Liver (tissue), 9 donors: ENCODE data around the gene GUCY1B1. TPM values are rescaled to one million over a fixed set of nuclear protein-coding genes. Genes with fewer than 3 reads are reported as not detected.
A peak's percentile ranks its signal among the peaks of the same experiment; 100 is the strongest.

Experiments
- DNase-seq: peaks from one replicate; pipeline ENCODE4 v3.0.0-alpha.2; 2017; ENCODE audit warnings: low spot score
- H3K27ac ChIP-seq, 2 donors: one replicate each; pipeline ENCODE4 v1.7.0; 2013; ENCODE audit warnings: inconsistent platforms in 2 of 2, low read length in 2 of 2, control low read depth in 1 of 2, low read depth in 1 of 2, mild to moderate bottlenecking in 1 of 2
- H3K27me3 ChIP-seq, 4 donors: one replicate each; pipeline versions ENCODE4 v1.6.1 to v1.7.0; 2013; ENCODE audit warnings: low read length in 3 of 4, inconsistent platforms in 1 of 4, mild to moderate bottlenecking in 1 of 4, moderate library complexity in 1 of 4; ENCODE audit not compliant: control insufficient read depth in 4 of 4, insufficient read depth in 4 of 4
- H3K36me3 ChIP-seq, 4 donors: one replicate each; pipeline versions ENCODE4 v1.6.1 to v1.7.0; 2013; ENCODE audit warnings: low read length in 3 of 4, mild to moderate bottlenecking in 3 of 4, low read depth in 1 of 4, moderate library complexity in 1 of 4; ENCODE audit not compliant: control insufficient read depth in 4 of 4, insufficient read depth in 3 of 4
- H3K4me1 ChIP-seq, 4 donors: one replicate each; pipeline versions ENCODE4 v1.6.1 to v1.7.0; 2013; ENCODE audit warnings: low read length in 3 of 4, mild to moderate bottlenecking in 3 of 4, moderate library complexity in 1 of 4; ENCODE audit not compliant: control insufficient read depth in 4 of 4, insufficient read depth in 4 of 4
- H3K4me3 ChIP-seq, 3 donors: one replicate each; pipeline versions ENCODE4 v1.6.1 to v1.7.0; 2013; ENCODE audit warnings: low read length in 3 of 3, control low read depth in 1 of 3, low read depth in 1 of 3, mild to moderate bottlenecking in 1 of 3
- H3K9ac ChIP-seq, 2 donors: one replicate each; pipeline ENCODE4 v1.7.0; 2013; ENCODE audit warnings: low read length in 2 of 2, mild to moderate bottlenecking in 2 of 2, moderate library complexity in 2 of 2, control low read depth in 1 of 2, low read depth in 1 of 2
- H3K9me3 ChIP-seq, 4 donors: one replicate each; pipeline versions ENCODE4 v1.6.1 to v1.7.0; 2013; ENCODE audit warnings: low read length in 3 of 4; ENCODE audit not compliant: control insufficient read depth in 4 of 4
- EGR1 ChIP-seq, 2 donors: IDR thresholded peaks; 2 replicates each; pipeline ENCODE4 v1.6.1; 2016 to 2018; ENCODE audit warnings: antibody characterized with exemption in 2 of 2, low read depth in 2 of 2
- FOXA1 ChIP-seq: IDR thresholded peaks from 2 replicates; pipeline ENCODE4 v1.6.1; 2016; ENCODE audit warnings: antibody characterized with exemption
- FOXA2 ChIP-seq: IDR thresholded peaks from 2 replicates; pipeline ENCODE4 v1.6.1; 2016; ENCODE audit warnings: antibody characterized with exemption
- GABPA ChIP-seq, 2 donors: IDR thresholded peaks in 1 of 2; conservative IDR thresholded peaks in 1 of 2; 2 replicates each; pipeline ENCODE4 v1.6.1; 2016; ENCODE audit warnings: antibody characterized with exemption in 2 of 2, mild to moderate bottlenecking in 1 of 2, moderate library complexity in 1 of 2
- HNF4A ChIP-seq, 2 donors: conservative IDR thresholded peaks; 2 replicates each; pipeline ENCODE4 v1.6.1; 2016; ENCODE audit warnings: antibody characterized with exemption in 2 of 2, mild to moderate bottlenecking in 2 of 2
- HNF4G ChIP-seq: IDR thresholded peaks from 2 replicates; pipeline ENCODE4 v1.6.1; 2016; ENCODE audit warnings: antibody characterized with exemption
- JUND ChIP-seq, 2 donors: IDR thresholded peaks; 2 replicates each; pipeline ENCODE4 v1.6.1; 2016; ENCODE audit warnings: antibody characterized with exemption in 2 of 2
- NR2F2 ChIP-seq: IDR thresholded peaks from 2 replicates; pipeline ENCODE4 v1.6.1; 2016; ENCODE audit warnings: antibody characterized with exemption
- RAD21 ChIP-seq, 2 donors: IDR thresholded peaks; 2 replicates each; pipeline ENCODE4 v1.6.1; 2016; ENCODE audit warnings: antibody characterized with exemption in 2 of 2, mild to moderate bottlenecking in 2 of 2
- RXRA ChIP-seq, 2 donors: IDR thresholded peaks; 2 replicates each; pipeline ENCODE4 v1.6.1; 2017 to 2018; ENCODE audit warnings: antibody characterized with exemption in 2 of 2, mild to moderate bottlenecking in 1 of 2
- SP1 ChIP-seq: IDR thresholded peaks from 2 replicates; pipeline ENCODE4 v1.6.1; 2018; ENCODE audit warnings: antibody characterized with exemption, mild to moderate bottlenecking
- TAF1 ChIP-seq: conservative IDR thresholded peaks from 2 replicates; pipeline ENCODE4 v1.6.1; 2016; ENCODE audit warnings: antibody characterized with exemption, mild to moderate bottlenecking
- YY1 ChIP-seq: IDR thresholded peaks from 2 replicates; pipeline ENCODE4 v1.6.1; 2016; ENCODE audit warnings: antibody characterized with exemption, mild to moderate bottlenecking
- WGBS: extraction: QIAGEN DNeasy Blood & Tissue Kit; methylation state at CpG from one replicate; pipeline ENCODE4 v1.1.7; 2013; 5-methylcytosine and 5-hydroxymethylcytosine counted together
- polyA plus RNA-seq, 2 donors: library from polyadenylated mRNA; stranded (reverse) in 1 of 2; unstranded in 1 of 2; fragments of 200-250 nt in 1 of 2; fragments of >200 nt in 1 of 2; fragmentation: Nextera tagmentation in 1 of 2; extraction: Ambion mirVana in 1 of 2; gene quantifications; one replicate each; pipeline versions ENCODE4 v1.2.1 to v1.2.3, GENCODE V29; 2013 to 2015
- total RNA-seq, 2 donors: library from RNA; depleted of rRNA; stranded (reverse); fragments of >200 nt; gene quantifications; one replicate each; pipeline ENCODE4 v1.2.3, GENCODE V29; 2014
- TF ChIP-seq, protein P1 (sequence below): IDR thresholded peaks from 2 replicates; pipeline ENCODE4 v1.6.1; 2016; ENCODE audit warnings: antibody characterized with exemption
- TF ChIP-seq, protein P2 (sequence below): fragments of 150-350 bp; IDR thresholded peaks from 2 replicates; pipeline ENCODE4 v1.5.1; 2017; ENCODE audit warnings: improper control_type of control experiment, low read depth, low read length; ENCODE audit not compliant: missing input control
- TF ChIP-seq, protein P3 (sequence below): IDR thresholded peaks from 2 replicates; pipeline ENCODE4 v1.6.1; 2016; ENCODE audit warnings: antibody characterized with exemption, mild to moderate bottlenecking
- TF ChIP-seq, protein P4 (sequence below): IDR thresholded peaks from 2 replicates; pipeline ENCODE4 v1.6.1; 2016; ENCODE audit warnings: antibody characterized with exemption
- TF ChIP-seq, protein P5 (sequence below): IDR thresholded peaks from 2 replicates; pipeline ENCODE4 v1.6.1; 2016; ENCODE audit warnings: antibody characterized with exemption
- donor health status: healthy.
- donor health status: healthy.
- donor health status: healthy.
- donor health status: healthy.
- donor health status: healthy.

GUCY1B1 gene
- total and polyA plus RNA-seq, 4 donors = 2.6 to 6.7 (median 3.8) TPM

DNA sequence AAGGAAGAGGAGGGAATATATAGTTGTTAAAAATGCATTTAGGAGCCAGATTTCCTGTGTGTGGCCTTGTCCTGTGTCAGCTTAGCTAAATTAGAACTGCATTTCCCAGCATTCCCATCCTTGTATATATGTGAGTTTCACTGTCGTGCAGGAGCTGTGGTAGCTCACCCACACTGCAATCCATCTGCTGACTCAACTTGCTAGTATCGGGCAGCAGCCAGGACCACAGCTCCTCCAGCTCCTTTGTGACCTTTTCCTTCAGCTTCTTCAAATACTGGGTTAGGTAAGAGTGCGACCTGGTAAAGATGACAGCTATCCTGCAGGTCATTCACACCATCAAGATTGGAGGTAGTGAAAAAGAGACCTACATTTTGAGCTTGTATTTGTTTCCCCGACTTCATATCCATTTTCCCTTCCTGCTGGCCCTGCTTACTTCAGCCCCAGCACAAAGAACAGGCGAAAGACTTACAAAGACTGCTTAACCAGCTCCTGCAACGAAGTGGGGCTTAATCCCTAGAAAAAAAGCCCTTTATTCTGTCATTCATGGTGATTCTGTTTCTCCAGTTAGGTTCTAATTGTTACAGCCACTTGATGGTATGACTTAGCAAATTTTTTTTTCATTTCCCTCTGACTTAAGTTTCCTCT lies 95.9 kb downstream of the GUCY1B1 start:
- H3K4me1 ChIP-seq = peaks cover 0 to 8% (median 3%) of the 10 kb centered on the region in 4 donors
- no peaks in the 10 kb centered on the region for H3K9me3 ChIP-seq
- no peaks in the 10 kb centered on the region for H3K36me3 ChIP-seq
- TF ChIP-seq, protein P1, sequence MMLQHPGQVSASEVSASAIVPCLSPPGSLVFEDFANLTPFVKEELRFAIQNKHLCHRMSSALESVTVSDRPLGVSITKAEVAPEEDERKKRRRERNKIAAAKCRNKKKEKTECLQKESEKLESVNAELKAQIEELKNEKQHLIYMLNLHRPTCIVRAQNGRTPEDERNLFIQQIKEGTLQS = no peak
- TF ChIP-seq YY1 (peak; percentile 18), HNF4G (no peak), TAF1 (peak; percentile 46), SP1 (peak; percentile 8), EGR1 (IDR thresholded peaks at IDR 0.05; ENCODE audit: low read depth in 2 of 2) (no peak), NR2F2 (no peak), RXRA (IDR thresholded peaks at IDR 0.05) (peak; percentile 50 to 66), FOXA2 (no peak), RAD21 (IDR thresholded peaks at IDR 0.05) (peak; percentile 4 to 52), JUND (IDR thresholded peaks at IDR 0.05) (no peak), HNF4A (conservative IDR thresholded peaks at IDR 0.05) (peak in 1 of 2 donors; percentile 18)
- TF ChIP-seq, protein P2, sequence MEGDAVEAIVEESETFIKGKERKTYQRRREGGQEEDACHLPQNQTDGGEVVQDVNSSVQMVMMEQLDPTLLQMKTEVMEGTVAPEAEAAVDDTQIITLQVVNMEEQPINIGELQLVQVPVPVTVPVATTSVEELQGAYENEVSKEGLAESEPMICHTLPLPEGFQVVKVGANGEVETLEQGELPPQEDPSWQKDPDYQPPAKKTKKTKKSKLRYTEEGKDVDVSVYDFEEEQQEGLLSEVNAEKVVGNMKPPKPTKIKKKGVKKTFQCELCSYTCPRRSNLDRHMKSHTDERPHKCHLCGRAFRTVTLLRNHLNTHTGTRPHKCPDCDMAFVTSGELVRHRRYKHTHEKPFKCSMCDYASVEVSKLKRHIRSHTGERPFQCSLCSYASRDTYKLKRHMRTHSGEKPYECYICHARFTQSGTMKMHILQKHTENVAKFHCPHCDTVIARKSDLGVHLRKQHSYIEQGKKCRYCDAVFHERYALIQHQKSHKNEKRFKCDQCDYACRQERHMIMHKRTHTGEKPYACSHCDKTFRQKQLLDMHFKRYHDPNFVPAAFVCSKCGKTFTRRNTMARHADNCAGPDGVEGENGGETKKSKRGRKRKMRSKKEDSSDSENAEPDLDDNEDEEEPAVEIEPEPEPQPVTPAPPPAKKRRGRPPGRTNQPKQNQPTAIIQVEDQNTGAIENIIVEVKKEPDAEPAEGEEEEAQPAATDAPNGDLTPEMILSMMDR = no peak
- TF ChIP-seq, protein P3, sequence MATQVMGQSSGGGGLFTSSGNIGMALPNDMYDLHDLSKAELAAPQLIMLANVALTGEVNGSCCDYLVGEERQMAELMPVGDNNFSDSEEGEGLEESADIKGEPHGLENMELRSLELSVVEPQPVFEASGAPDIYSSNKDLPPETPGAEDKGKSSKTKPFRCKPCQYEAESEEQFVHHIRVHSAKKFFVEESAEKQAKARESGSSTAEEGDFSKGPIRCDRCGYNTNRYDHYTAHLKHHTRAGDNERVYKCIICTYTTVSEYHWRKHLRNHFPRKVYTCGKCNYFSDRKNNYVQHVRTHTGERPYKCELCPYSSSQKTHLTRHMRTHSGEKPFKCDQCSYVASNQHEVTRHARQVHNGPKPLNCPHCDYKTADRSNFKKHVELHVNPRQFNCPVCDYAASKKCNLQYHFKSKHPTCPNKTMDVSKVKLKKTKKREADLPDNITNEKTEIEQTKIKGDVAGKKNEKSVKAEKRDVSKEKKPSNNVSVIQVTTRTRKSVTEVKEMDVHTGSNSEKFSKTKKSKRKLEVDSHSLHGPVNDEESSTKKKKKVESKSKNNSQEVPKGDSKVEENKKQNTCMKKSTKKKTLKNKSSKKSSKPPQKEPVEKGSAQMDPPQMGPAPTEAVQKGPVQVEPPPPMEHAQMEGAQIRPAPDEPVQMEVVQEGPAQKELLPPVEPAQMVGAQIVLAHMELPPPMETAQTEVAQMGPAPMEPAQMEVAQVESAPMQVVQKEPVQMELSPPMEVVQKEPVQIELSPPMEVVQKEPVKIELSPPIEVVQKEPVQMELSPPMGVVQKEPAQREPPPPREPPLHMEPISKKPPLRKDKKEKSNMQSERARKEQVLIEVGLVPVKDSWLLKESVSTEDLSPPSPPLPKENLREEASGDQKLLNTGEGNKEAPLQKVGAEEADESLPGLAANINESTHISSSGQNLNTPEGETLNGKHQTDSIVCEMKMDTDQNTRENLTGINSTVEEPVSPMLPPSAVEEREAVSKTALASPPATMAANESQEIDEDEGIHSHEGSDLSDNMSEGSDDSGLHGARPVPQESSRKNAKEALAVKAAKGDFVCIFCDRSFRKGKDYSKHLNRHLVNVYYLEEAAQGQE = no peak
- TF ChIP-seq, protein P4, sequence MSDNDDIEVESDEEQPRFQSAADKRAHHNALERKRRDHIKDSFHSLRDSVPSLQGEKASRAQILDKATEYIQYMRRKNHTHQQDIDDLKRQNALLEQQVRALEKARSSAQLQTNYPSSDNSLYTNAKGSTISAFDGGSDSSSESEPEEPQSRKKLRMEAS = no peak
- peak overlapping the region in 1 of 2 donors; percentile 40 for H3K27ac ChIP-seq
- no peaks in the 10 kb centered on the region for H3K27me3 ChIP-seq
- no peak for DNase-seq
- peak overlapping the region; percentile 3 to 38 (median 28) for H3K4me3 ChIP-seq
- WGBS = 39% methylated on average over 6 of the region's 6 CpGs
- H3K9ac ChIP-seq = no peak overlapping the region

DNA sequence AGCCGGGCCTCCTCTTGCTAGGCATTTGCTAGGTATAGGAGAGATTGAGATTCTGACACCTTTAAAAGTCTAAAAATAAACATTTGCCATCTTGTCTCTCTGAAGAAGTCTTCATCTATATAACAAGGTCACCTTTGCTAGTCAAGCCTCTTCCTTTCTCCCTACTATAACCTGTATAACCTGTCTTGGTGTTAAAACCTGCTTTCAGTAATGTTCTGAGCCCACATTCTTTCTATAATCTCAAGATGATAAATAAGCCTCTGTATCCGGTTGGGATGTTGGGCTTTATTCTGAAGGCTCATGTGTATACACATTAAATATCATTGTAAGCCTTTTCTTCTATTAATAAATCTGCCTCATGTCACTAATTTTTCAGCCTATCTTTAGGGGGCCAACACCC lies 97.1 kb downstream of the GUCY1B1 start:
- no peaks in the 10 kb centered on the region for H3K27me3 ChIP-seq
- H3K36me3 ChIP-seq = no peaks in the 10 kb centered on the region
- no peak overlapping the region for H3K4me3 ChIP-seq
- no peak overlapping the region for H3K9ac ChIP-seq
- no peaks in the 10 kb centered on the region for H3K9me3 ChIP-seq
- no peak for DNase-seq
- H3K4me1 ChIP-seq = peaks cover 0 to 8% (median 3%) of the 10 kb centered on the region in 4 donors
- 83% methylated on average over 2 of the region's 2 CpGs for WGBS
- no peak overlapping the region for H3K27ac ChIP-seq
- TF ChIP-seq HNF4A (conservative IDR thresholded peaks at IDR 0.05) (no peak), RAD21 (IDR thresholded peaks at IDR 0.05) (no peak), RXRA (IDR thresholded peaks at IDR 0.05) (no peak), NR2F2 (no peak), FOXA1 (no peak), SP1 (no peak), HNF4G (no peak), FOXA2 (no peak), YY1 (no peak), GABPA (IDR thresholded peaks at IDR 0.05 in 1 of 2, conservative IDR thresholded peaks at IDR 0.05 in 1 of 2) (no peak), EGR1 (IDR thresholded peaks at IDR 0.05; ENCODE audit: low read depth in 2 of 2) (no peak), TAF1 (no peak), JUND (IDR thresholded peaks at IDR 0.05) (no peak)
- TF ChIP-seq, protein P5, sequence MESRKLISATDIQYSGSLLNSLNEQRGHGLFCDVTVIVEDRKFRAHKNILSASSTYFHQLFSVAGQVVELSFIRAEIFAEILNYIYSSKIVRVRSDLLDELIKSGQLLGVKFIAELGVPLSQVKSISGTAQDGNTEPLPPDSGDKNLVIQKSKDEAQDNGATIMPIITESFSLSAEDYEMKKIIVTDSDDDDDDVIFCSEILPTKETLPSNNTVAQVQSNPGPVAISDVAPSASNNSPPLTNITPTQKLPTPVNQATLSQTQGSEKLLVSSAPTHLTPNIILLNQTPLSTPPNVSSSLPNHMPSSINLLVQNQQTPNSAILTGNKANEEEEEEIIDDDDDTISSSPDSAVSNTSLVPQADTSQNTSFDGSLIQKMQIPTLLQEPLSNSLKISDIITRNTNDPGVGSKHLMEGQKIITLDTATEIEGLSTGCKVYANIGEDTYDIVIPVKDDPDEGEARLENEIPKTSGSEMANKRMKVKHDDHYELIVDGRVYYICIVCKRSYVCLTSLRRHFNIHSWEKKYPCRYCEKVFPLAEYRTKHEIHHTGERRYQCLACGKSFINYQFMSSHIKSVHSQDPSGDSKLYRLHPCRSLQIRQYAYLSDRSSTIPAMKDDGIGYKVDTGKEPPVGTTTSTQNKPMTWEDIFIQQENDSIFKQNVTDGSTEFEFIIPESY = no peak
- TF ChIP-seq, protein P3 = no peak
- TF ChIP-seq, protein P1 = no peak
- TF ChIP-seq, protein P4 = no peak
